Cardiac fibroblast (primary cell): Measurements from ENCODE around the gene NAXE.
A peak's percentile ranks its signal among the peaks of the same experiment; 100 is the strongest.

Source experiments
- DNase-seq, 2 donors: peaks; one replicate each; pipeline versions ENCODE4 v3.0.0 to v3.0.0-alpha.2; 2010; ENCODE audit warnings: low read depth in 2 of 2
- H3K4me3 ChIP-seq, 2 donors: replicated peaks in 1 of 2; 1 replicate in 1 of 2; 2 replicates in 1 of 2; pipeline ENCODE4 v1.5.1; 2011; ENCODE audit warnings: low read depth in 2 of 2, low read length in 2 of 2, mild to moderate bottlenecking in 2 of 2, moderate library complexity in 1 of 2
- TF ChIP-seq, protein P1 (sequence below): IDR thresholded peaks from one replicate; pipeline ENCODE4 v1.5.1; 2011; ENCODE audit warnings: low read depth, mild to moderate bottlenecking, low read length, inconsistent platforms

The NAXE gene

GRCh38 chr1:156640842-156641706 is 49.5 kb downstream of the NAXE start:
- DNase-seq: no peak
- no peak overlapping the region for H3K4me3 ChIP-seq
- TF ChIP-seq, protein P1, sequence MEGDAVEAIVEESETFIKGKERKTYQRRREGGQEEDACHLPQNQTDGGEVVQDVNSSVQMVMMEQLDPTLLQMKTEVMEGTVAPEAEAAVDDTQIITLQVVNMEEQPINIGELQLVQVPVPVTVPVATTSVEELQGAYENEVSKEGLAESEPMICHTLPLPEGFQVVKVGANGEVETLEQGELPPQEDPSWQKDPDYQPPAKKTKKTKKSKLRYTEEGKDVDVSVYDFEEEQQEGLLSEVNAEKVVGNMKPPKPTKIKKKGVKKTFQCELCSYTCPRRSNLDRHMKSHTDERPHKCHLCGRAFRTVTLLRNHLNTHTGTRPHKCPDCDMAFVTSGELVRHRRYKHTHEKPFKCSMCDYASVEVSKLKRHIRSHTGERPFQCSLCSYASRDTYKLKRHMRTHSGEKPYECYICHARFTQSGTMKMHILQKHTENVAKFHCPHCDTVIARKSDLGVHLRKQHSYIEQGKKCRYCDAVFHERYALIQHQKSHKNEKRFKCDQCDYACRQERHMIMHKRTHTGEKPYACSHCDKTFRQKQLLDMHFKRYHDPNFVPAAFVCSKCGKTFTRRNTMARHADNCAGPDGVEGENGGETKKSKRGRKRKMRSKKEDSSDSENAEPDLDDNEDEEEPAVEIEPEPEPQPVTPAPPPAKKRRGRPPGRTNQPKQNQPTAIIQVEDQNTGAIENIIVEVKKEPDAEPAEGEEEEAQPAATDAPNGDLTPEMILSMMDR: no peak

DNA sequence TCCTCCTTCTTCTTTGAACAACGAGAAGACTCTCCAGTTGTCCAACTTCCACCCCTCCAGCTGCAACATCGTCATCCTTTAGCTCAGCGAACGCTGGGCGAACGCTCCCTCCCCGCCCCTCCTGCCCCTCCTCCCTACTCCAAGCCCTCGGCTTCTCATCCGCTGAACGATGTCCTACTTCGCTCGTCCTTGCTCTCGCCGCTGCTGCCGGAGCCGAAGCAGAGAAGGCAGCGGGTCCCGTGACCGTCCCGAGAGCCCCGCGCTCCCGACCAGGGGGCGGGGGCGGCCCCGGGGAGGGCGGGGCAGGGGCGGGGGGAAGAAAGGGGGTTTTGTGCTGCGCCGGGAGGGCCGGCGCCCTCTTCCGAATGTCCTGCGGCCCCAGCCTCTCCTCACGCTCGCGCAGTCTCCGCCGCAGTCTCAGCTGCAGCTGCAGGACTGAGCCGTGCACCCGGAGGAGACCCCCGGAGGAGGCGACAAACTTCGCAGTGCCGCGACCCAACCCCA is 50.2 kb downstream of the NAXE start, which contains the start of gene BCAN:
Gene BCAN, plus strand, starts transcription at position 357 of the 504 bp plus-strand sequence. CDS start 3,938 bp downstream, outside the sequence.
- peak in 1 of 2 donors; percentile 27 for DNase-seq
- TF ChIP-seq, protein P1: no peak
- no peak within 1 kb of the TSS for H3K4me3 ChIP-seq

GRCh38 chr1:156642265-156643048 is 50.9 kb downstream of the NAXE start:
- DNase-seq: no peak
- TF ChIP-seq, protein P1: no peak
- H3K4me3 ChIP-seq: no peak overlapping the region

DNA sequence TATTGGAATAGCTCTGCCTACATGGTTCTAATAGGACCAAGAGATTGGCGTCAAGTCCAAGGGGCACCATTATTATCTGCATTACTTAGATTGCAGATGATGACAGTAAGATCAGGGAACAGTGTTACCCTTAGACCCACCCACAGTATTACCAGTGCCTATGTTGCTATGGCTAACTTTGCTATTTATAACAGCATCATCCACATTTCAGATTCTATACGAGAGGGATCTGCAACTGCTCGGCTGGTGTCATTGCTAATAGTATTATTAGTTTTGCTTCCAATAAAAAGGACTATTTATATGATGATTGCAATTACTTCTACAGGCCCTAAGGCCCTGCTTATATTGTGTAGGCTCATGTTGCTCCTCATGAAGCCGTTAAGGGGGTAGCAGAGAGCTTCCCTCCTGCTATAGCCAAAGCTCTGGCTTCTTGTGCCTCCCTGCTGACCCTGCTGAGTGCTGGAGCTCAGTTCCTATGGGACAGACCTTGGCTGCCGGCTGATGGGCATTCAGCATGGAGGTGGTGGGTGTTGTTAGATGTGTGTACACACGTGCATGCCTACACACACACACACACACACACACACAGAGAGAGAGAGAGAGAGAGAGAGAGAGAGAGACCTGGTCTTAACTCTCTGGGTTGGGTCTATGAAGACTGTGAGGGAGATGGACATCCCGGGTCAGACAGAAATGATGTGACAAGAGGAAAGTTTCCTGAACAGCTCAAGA is 51.6 kb downstream of the NAXE start:
- no peak for DNase-seq
- TF ChIP-seq, protein P1: no peak
- no peak overlapping the region for H3K4me3 ChIP-seq

DNA sequence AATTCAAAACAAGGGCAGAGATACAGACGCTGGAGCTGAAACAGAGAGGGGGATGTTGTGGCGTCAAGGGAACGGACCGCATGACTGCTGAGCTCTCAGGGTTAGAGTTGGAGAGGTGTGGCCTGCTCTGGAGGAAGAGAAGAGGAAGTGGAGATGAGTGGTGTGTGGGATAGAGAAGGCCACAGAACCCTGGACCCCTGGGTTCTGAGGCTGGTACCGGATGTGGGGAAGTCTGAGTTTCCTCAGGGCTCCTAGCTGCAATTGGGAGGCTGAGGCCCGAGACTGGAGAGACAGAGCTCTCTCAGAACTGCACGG is 52.2 kb downstream of the NAXE start:
- no peak for DNase-seq
- H3K4me3 ChIP-seq: no peak overlapping the region
- TF ChIP-seq, protein P1: no peak
